A549 (cell line): ENCODE measurements around the gene GJE1.

Source experiments
- CEBPB ChIP-seq, 2 experiments: fragments of >200 bp in 1 of 2; sonication (Bioruptor Twin) in 1 of 2; formaldehyde crosslinking in 1 of 2; IDR thresholded peaks; 2 replicates each; pipeline ENCODE4 v1.6.1; 2012 to 2016
- CHD2 ChIP-seq: fragments of 150-350 bp; IDR thresholded peaks from 2 replicates; pipeline ENCODE4 v1.6.1; 2014; ENCODE audit warnings: low read length; ENCODE audit not compliant: partially characterized antibody
- EP300 ChIP-seq, 2 experiments: fragments of >200 bp; sonication (Bioruptor Twin); formaldehyde crosslinking; IDR thresholded peaks; 2 replicates in 1 of 2; 3 replicates in 1 of 2; pipeline ENCODE4 v1.6.1; 2016 to 2017
- MAFK ChIP-seq: fragments of 450-650 bp; IDR thresholded peaks from 2 replicates; pipeline ENCODE4 v1.6.1; 2014; ENCODE audit not compliant: partially characterized antibody
- MYC ChIP-seq: IDR thresholded peaks from 2 replicates; pipeline ENCODE4 v1.6.1; 2012; ENCODE audit warnings: mild to moderate bottlenecking, inconsistent platforms, low read length, improper control_type of control experiment, borderline replicate concordance
- POLR2A ChIP-seq: IDR thresholded peaks from 2 replicates; pipeline ENCODE4 v1.6.1; 2012; ENCODE audit warnings: mild to moderate bottlenecking, low read length
- SREBF2 ChIP-seq: fragments of 450-650 bp; IDR thresholded peaks from 2 replicates; pipeline ENCODE4 v1.6.1; 2014; ENCODE audit warnings: mild to moderate bottlenecking, moderate library complexity
- TF ChIP-seq, protein P1 (sequence below): fragments of >200 bp; sonication (Bioruptor Twin); formaldehyde crosslinking; IDR thresholded peaks from 3 replicates; pipeline ENCODE4 v1.5.1; 2016
- TF ChIP-seq, protein P2 (sequence below): fragments of 450-650 bp; IDR thresholded peaks from 2 replicates; pipeline ENCODE4 v1.6.1; 2014; ENCODE audit warnings: antibody characterized with exemption

DNA sequence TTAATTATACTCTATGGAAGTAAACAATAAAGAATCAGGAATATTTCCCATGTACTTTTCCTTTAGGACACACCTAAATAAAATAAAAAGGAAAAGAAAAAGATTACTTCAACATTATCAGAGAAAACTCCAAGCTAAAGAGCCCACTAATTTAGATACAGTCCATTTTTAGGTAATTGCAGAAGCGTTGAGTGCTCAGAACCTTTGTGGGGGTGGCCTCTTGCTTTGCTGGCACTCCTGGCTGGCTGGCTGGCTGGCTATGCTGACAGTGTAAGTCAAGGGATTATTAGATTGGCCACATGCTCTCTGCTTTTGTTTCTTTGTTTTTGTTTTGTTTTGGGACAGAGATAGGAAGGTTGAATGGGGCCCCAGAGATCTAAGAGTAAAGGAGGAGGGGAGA, at the start of gene GJE1:
- TF ChIP-seq, protein P1, sequence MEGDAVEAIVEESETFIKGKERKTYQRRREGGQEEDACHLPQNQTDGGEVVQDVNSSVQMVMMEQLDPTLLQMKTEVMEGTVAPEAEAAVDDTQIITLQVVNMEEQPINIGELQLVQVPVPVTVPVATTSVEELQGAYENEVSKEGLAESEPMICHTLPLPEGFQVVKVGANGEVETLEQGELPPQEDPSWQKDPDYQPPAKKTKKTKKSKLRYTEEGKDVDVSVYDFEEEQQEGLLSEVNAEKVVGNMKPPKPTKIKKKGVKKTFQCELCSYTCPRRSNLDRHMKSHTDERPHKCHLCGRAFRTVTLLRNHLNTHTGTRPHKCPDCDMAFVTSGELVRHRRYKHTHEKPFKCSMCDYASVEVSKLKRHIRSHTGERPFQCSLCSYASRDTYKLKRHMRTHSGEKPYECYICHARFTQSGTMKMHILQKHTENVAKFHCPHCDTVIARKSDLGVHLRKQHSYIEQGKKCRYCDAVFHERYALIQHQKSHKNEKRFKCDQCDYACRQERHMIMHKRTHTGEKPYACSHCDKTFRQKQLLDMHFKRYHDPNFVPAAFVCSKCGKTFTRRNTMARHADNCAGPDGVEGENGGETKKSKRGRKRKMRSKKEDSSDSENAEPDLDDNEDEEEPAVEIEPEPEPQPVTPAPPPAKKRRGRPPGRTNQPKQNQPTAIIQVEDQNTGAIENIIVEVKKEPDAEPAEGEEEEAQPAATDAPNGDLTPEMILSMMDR: no peak
- TF ChIP-seq MAFK: no peak
- no peak for TF ChIP-seq SREBF2
- no peak for TF ChIP-seq POLR2A
- no peak for TF ChIP-seq MYC
- TF ChIP-seq, protein P2, sequence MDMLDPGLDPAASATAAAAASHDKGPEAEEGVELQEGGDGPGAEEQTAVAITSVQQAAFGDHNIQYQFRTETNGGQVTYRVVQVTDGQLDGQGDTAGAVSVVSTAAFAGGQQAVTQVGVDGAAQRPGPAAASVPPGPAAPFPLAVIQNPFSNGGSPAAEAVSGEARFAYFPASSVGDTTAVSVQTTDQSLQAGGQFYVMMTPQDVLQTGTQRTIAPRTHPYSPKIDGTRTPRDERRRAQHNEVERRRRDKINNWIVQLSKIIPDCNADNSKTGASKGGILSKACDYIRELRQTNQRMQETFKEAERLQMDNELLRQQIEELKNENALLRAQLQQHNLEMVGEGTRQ: no peak
- TF ChIP-seq EP300 (IDR thresholded peaks at IDR 0.05): no peak
- no peak for TF ChIP-seq CEBPB (IDR thresholded peaks at IDR 0.05)
- TF ChIP-seq CHD2: no peak
